DMS 273 (cell line): Measurements from ENCODE around the gene IFNAR1.
"Not testable (repeated sequence)": the region's sequence is repeated elsewhere in the genome, so short reads cannot be mapped to it uniquely, and the experiment has no call there.

Source experiments
- DNase-seq: peaks from one replicate; lab custom pipeline; 2025; ENCODE audit not compliant: unreplicated experiment; lab: John Stamatoyannopoulos, UW

The IFNAR1 gene

GRCh38 chr21:33374450-33375096, 49.8 kb downstream of the IFNAR1 start:
- peak; percentile 70 for DNase-seq

DNA sequence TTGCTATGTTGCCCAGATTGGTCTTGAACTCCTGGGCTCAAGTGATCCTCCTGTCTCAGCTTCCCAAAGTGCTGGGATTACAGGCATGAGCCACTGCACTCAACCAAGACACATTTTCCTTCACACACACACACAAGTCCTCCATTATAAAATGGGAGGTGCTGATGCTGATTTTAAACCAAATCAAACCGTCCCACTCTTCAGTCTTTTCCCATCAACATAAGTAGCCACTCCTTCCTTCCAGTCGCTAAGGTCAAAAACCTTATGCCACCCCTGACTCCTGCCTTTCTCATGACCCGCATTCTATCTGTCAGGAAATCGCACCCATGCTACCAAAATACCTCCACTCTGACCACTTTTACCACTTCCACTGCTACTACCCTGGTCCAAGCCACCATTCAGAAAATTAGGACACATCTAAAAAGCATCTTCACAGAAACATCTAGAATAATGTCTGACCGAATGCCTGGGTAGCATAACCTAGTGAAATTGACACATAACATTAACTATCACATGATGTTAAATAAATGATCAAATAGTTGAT, 50.4 kb downstream of the IFNAR1 start:
- no peak for DNase-seq

GRCh38 chr21:33377221-33377920, 52.6 kb downstream of the IFNAR1 start:
- DNase-seq, result no peak

- DNase-seq, result no peak
Measured at GRCh38 chr21:33378081-33378480, 53.3 kb downstream of the IFNAR1 start.

DNA sequence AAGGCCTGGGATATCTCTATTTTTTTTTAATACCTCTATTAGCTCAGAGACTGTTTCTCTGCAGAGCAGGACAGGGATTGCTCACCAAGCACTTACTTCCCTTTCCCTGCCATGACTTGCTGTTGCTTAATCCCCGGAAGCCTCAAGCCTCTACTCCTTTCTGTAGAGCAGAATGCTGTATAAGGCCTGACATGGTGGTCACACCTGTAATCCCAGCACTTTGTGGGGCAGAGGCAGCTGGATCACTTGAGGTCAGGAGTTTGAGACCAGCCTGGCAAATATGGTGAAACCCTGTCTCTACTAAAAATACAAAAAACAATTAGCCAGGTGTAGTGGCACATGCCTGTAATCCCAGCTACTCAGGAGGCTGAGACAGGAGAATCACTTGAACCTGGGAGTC, 55.2 kb downstream of the IFNAR1 start:
- DNase-seq, result not testable (repeated sequence)

- peak; percentile 83 for DNase-seq
Measured at GRCh38 chr21:33380483-33380998, 55.8 kb downstream of the IFNAR1 start.

DNA sequence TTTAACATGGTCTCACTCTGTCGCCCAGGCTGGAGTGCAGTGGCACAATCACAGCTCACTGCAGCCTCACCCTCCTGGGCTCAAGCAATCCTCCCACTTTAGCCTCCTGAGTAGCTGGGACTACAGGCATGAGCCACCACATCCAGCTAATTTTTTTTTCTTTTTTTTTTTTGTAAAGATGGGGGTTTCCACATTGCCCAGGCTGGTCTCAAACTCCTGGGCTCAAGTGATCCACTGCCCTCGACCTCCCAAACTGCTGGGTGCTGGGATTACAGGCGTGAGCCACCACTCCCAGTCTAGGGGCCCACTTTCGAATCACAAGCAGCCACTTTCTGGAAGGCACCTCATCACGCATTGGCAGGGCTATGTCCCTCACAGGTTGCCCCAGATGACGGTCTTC, 56.6 kb downstream of the IFNAR1 start:
- not testable (repeated sequence) for DNase-seq

DNA sequence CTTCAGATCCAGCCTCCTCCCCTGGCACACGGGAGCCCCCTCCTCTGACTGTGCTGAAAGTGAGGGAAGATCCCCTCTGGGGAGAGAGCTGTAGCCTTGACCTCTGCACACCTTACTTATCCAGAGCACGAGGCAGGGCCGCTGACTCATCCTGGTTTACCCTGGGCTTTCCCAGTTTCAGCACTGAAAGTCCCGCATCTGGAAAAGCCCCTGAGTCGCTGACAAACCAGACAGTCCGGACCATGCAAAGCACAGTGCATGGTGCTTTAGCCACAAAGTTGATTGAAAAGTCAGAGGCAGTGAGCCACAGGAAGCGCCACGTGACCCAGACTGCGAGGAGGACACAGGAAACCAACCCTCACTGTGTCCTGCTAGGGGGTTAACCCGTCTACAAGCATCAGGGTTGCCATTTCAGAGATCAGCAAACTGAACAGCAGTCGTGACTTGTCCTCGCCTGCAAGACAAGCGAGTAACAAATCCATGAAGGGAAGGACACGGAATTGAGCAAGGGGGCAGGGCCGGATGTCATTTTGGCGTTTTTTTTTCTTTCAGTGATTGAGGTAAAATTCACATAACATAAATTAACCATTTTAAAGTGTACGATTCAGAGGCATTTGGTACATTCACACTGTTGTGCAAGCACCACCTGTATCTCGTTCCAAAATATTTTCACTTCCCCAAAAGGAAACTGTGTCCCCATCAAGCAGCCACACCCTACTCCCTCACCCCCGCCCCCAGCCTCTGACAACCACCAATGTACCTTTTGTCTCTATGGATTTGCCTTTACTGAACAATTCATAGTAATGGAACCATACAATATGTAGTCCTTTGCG, 58.5 kb downstream of the IFNAR1 start:
- peak; percentile 15 for DNase-seq

GRCh38 chr21:33384841-33385331, 60.1 kb downstream of the IFNAR1 start:
- no peak for DNase-seq

DNA sequence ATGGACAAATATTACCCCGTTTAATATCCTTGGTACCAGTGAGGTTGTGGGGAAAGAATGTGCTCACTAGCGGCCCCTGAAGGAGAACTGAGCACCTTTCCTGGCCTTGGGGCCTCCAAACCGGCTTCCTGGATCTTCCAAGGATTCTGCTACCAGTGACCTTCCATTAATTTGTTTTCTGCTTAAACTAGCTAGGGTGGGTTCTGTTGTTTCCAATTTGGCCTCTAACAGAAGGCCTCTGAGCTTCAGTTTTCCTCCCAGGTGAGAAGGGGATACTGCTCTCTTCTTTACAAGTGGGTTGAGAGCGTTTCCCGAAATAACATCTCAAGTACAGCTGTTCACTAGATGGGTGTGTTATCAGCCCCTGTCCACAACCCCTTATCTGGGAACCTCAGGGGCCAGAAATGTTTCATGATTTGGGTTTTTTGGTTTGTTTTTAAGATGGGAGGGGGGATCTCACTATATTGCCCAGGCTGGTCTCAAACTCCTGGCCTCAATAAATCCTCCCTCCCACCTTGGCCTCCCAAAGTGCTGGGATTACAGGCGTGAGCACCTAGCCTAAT, 61.5 kb downstream of the IFNAR1 start:
- DNase-seq, result peak; percentile 26

DNA sequence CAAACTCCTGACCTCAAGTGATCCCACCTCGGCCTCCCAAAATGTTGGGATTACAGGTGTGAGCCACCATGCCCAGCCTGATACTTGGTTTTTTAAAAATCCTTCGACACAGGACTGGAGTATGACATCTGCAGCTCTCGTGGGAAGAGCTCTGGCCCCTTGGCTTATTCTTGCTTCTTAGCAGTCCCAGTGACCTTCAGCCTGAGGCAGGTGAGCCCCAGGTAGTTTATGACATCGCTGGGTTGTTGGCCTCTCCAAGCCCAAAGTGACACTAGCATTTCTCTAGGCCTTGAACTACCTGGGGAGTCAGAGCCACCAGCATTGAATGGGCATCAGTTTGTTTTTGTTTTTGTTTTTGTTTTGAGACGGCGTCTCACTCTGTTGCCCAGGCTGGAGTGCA, 62.5 kb downstream of the IFNAR1 start:
- no peak for DNase-seq

- no peak for DNase-seq
Measured at GRCh38 chr21:33388188-33388587, 63.4 kb downstream of the IFNAR1 start.

GRCh38 chr21:33390479-33390878, 65.7 kb downstream of the IFNAR1 start:
- DNase-seq, result no peak

- DNase-seq, result no peak
Measured at GRCh38 chr21:33391656-33392055, 66.9 kb downstream of the IFNAR1 start.

GRCh38 chr21:33392284-33392985, 67.7 kb downstream of the IFNAR1 start:
- no peak for DNase-seq

DNA sequence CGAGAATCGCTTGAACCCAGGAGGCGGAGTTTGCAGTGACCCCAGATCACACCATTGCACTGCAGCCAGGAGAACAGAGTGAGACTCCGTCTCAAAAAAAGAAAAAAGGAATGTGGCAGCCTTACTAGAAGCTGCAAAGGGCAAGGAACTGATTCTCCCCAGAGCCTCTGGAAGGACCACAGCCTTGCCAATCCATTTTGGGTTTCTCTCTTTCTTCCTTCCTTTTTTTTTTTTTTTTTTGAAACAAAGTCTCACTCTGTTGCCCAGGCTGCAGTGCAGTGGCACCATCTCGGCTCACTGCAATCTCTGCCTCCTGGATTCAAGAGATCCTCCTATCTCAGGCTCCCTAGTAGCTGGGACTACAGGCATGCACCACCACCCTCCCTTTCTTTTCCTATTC, 68.6 kb downstream of the IFNAR1 start:
- no peak for DNase-seq

DNA sequence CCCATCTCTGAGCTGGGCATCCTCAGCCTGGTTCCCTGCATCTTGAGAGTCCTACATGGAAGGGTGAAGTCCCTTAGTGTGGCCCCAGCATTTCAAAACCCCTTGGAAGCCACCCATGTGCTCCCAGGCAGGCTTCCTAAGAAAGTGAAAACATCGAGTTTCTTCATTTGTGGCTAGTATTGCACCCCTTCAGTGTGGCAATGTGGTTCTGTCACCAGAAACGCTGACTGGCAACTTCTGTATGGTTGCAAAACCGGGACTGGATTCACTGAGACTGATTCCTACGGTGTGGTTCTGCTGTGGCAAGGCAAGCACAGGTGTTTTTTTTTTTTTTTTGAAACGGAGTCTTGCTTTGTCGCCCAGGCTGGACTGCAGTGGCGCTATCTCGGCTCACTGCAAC, 69.5 kb downstream of the IFNAR1 start:
- no peak for DNase-seq

GRCh38 chr21:33395891-33396331, 71.1 kb downstream of the IFNAR1 start:
- DNase-seq, result no peak

DNA sequence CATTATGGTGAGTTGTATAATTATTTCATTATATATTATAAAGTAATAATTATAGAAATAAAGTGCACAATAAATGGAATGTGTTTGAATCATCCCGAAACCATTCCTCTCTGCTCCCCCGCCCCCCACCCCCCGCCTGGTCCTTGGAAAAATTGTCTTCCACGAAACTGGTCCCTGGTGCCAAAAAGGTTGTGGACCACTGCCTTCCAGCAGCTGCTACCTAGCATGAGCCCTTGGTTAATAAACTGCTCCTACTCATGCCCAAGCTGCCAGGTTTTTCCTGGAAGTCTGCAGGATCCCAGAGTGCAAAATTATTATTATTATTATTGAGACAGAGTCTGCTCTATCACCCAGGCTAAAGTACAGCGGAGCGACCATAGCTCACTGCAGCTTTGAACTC, 71.7 kb downstream of the IFNAR1 start:
- no peak for DNase-seq

DNA sequence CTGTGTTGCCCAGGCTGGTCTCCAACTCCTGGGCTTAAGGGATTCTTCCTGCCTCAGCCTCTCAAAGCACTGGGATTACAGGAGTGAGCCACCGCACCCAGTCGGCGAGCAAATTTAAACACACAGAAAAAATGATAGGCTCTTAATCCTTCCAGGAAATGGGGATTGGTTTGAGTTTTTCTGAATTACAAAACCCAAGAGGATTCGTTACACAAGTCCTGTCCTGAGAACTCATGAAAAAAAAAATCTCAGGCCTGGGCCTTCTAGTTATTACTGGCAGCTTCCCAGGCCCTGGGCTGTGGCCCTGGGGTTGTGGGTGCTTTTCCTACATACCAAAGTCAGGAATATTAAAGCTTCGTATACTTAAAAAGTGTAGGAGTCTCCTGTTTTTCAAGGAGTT, 72.2 kb downstream of the IFNAR1 start:
- DNase-seq, result no peak
